ENCODE results near the gene MEX3A.

MEX3A gene

DNA sequence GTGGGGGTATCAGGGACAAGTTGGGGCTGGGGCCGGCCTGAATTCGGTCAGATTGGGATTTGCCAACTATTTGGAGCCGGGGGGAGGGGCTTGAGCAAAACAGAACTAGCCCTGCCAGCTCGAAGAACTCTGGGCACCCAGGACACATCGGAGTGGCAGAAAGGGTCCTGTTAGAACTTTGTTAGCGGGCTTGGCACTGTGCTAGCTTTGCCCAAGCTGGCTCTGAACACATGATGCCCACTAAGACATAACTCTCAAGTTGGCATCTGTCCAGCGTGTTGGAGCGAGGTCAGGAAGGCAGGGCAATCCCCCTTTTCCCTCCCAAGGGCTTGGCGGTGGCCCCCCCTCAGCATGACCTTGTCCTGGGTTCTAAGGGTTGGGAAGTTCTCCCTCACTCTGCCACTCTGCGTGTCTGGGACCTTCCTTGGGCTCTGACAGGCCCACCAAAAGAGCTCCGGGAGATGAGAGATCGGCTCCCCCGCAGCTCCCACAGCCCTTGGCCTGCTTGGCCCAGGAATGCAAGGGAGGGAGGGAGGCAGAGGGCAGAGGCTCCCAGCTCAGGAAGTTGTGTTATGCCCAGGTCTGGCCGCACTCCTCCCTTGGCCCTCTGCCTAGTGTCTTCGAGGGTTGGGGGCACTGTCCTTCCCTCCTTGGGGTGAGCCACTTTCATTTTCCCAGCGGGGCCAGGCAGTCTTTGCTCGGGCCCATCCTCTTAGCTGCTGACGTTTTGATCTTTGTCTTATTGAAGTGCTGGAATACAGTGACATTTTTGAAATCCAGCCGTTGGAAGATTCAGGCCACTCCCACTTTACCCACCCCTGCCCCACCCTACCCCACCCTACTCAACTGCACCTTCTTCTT is 33.5 kb upstream of the MEX3A start:
- TF ChIP-seq, protein P1, sequence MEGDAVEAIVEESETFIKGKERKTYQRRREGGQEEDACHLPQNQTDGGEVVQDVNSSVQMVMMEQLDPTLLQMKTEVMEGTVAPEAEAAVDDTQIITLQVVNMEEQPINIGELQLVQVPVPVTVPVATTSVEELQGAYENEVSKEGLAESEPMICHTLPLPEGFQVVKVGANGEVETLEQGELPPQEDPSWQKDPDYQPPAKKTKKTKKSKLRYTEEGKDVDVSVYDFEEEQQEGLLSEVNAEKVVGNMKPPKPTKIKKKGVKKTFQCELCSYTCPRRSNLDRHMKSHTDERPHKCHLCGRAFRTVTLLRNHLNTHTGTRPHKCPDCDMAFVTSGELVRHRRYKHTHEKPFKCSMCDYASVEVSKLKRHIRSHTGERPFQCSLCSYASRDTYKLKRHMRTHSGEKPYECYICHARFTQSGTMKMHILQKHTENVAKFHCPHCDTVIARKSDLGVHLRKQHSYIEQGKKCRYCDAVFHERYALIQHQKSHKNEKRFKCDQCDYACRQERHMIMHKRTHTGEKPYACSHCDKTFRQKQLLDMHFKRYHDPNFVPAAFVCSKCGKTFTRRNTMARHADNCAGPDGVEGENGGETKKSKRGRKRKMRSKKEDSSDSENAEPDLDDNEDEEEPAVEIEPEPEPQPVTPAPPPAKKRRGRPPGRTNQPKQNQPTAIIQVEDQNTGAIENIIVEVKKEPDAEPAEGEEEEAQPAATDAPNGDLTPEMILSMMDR (IDR thresholded peaks at IDR 0.05; ENCODE audit: insufficient read depth, low read depth, low read length, missing control alignments) = no peak
- H3K4me3 ChIP-seq (ENCODE audit: low read depth, low read length) = peak overlapping the region; percentile 92
- DNase-seq (ENCODE audit: low read depth) = no peak

DNA sequence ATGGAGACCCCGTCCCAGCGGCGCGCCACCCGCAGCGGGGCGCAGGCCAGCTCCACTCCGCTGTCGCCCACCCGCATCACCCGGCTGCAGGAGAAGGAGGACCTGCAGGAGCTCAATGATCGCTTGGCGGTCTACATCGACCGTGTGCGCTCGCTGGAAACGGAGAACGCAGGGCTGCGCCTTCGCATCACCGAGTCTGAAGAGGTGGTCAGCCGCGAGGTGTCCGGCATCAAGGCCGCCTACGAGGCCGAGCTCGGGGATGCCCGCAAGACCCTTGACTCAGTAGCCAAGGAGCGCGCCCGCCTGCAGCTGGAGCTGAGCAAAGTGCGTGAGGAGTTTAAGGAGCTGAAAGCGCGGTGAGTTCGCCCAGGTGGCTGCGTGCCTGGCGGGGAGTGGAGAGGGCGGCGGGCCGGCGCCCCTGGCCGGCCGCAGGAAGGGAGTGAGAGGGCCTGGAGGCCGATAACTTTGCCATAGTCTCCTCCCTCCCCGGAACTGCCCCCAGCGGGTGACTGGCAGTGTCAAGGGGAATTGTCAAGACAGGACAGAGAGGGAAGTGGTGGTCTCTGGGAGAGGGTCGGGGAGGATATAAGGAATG is 32.8 kb upstream of the MEX3A start:
- peak overlapping the region; percentile 92 for H3K4me3 ChIP-seq (ENCODE audit: low read depth, low read length)
- DNase-seq (ENCODE audit: low read depth) = peak; percentile 33
- TF ChIP-seq, protein P1 (IDR thresholded peaks at IDR 0.05; ENCODE audit: insufficient read depth, low read depth, low read length, missing control alignments) = no peak

DNA sequence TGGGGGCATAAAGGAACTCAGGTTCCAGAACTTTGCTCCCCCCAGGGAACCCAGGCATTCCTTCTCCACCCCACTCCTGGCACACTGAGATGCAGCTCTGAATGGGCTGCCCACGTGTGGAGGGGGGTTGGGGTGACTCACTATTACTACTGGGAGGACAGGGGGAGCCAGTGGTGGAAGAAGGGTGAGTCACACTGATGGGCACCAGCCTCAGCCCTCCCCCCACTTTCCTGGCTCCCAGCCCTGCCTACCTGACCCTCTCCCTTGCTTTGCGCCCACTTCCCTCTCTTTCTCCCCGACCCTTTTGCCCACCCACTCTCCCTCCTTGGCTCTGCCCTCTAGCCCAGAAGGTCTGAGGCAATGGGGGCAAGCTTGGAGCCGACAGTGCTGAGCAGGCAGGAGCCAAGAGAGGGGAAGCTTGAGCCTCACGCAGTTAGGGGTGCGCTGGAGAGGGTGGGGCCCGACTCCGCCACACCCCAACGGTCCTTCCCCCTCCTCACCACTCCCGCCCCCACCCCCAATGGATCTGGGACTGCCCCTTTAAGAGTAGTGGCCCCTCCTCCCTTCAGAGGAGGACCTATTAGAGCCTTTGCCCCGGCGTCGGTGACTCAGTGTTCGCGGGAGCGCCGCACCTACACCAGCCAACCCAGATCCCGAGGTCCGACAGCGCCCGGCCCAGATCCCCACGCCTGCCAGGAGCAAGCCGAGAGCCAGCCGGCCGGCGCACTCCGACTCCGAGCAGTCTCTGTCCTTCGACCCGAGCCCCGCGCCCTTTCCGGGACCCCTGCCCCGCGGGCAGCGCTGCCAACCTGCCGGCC is 32.0 kb upstream of the MEX3A start, which contains the start of gene LMNA:
Gene LMNA (plus strand): TSS at position 611 of the 818 bp plus-strand sequence. CDS start 208 bp downstream, outside the sequence.
- peak within 1 kb of the TSS; percentile 92 for H3K4me3 ChIP-seq (ENCODE audit: low read depth, low read length)
- peak; percentile 81 for DNase-seq (ENCODE audit: low read depth)
- TF ChIP-seq, protein P1 (IDR thresholded peaks at IDR 0.05; ENCODE audit: insufficient read depth, low read depth, low read length, missing control alignments) = no peak

DNA sequence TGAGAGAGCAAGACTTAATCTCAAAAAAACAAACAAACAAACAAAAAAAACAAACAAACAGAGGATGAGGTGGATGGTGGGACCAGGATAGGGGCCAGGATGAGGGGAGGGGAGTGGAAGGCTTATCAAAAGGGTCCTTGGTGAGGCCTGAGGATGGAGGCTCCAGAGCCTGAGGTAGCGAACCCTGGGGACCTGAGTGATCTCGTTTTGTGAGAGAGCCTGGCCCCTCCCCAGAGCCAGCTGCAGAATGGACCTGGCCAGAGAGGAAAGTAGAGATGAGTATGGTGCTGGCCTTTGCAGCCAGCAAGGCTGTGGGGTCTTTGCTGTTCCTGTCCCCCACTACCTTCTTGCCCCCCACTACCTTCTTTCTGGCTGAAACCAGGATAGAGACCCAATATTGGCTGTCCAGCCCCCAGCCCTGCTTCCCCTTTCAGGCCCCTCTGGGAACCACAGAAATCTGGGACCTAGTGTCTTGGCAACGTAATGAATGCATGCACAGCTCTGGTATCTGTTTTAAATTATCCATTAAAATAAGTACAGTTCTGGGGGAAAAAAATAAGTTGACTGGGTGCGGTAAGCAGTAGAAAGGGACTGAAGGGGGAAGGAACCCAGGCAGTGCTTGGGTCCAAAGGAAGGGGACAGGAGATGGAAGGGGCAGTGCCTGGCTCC is 31.2 kb upstream of the MEX3A start:
- TF ChIP-seq, protein P1 (IDR thresholded peaks at IDR 0.05; ENCODE audit: insufficient read depth, low read depth, low read length, missing control alignments) = no peak
- no peak overlapping the region for H3K4me3 ChIP-seq (ENCODE audit: low read depth, low read length)
- DNase-seq (ENCODE audit: low read depth) = no peak

DNA sequence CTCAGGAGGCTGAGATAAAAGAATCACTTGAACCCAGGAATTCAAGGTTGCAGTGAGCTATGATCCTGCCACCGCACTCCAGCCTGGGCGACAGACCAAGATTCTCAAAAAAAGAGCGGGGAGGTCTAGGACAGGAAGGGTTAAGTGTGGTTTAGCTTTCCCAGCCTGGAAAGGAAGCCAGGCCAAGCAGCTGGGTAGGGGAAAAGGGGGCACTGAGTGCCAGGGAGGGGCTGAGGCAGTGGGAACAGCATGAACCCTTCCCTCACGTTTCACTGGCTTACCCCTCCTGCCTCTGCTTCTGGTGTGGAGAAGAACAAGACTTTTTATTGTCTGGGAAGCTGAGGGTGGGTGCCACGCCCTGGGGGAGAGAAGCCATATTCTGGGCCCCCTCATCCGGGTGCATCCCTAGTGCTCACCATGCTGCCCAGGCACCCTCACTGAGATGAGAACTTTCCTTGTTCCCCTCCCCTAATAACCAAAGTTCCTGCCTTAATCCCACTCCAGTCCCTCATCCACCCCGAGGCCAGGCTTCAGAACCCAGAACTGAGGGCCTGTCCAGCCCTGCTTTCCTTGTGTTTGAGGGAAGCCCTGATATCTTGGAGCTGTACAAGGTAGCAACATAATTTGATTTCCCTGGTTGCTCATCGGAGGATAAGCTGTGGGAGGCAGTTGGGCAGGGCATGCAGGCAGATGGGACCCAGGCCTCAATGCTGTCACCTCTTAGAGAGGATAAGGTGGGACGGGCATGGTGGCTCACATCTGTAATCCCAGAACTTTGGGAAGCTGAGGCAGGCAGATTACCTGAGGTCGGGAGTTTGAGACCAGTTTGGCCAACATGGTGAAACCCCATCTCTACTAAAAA is 30.2 kb upstream of the MEX3A start:
- no peak overlapping the region for H3K4me3 ChIP-seq (ENCODE audit: low read depth, low read length)
- DNase-seq (ENCODE audit: low read depth) = no peak
- TF ChIP-seq, protein P1 (IDR thresholded peaks at IDR 0.05; ENCODE audit: insufficient read depth, low read depth, low read length, missing control alignments) = no peak

Data from GM12865 (cell line).